COLO668 (cell line): Measurements from ENCODE around the gene CHD3.
A peak's percentile ranks its signal among the peaks of the same experiment; 100 is the strongest.
"Not testable (repeated sequence)": the region's sequence is repeated elsewhere in the genome, so short reads cannot be mapped to it uniquely, and the experiment has no call there.

ENCODE experiments used
- DNase-seq: peaks from one replicate; lab custom pipeline; 2025; ENCODE audit not compliant: unreplicated experiment; lab: John Stamatoyannopoulos, UW

Gene CHD3

GRCh38 chr17:7849751-7850504 is 38.7 kb upstream of the CHD3 start:
- DNase-seq: no peak

- no peak for DNase-seq
Observed at GRCh38 chr17:7850701-7851437, 37.7 kb upstream of the CHD3 start.

GRCh38 chr17:7851438-7852261 is 36.9 kb upstream of the CHD3 start:
- DNase-seq: peak; percentile 93

GRCh38 chr17:7852262-7852670 is 36.3 kb upstream of the CHD3 start:
- DNase-seq: no peak

- DNase-seq: no peak
Observed at GRCh38 chr17:7852919-7853690, 35.5 kb upstream of the CHD3 start.

GRCh38 chr17:7853691-7854038 is 34.9 kb upstream of the CHD3 start:
- no peak for DNase-seq

GRCh38 chr17:7854078-7854777 is 34.4 kb upstream of the CHD3 start:
- no peak for DNase-seq

- DNase-seq: no peak
Observed at GRCh38 chr17:7854851-7855659, 33.5 kb upstream of the CHD3 start, which contains the start of gene TMEM88. TSS of gene TMEM88 (plus strand) at chr17:7855066. CDS start at chr17:7855075, 9 bp downstream.

- DNase-seq: no peak
Observed at GRCh38 chr17:7855660-7856010, 33.0 kb upstream of the CHD3 start.

GRCh38 chr17:7856011-7856810 is 32.4 kb upstream of the CHD3 start:
- DNase-seq: peak; percentile 20

GRCh38 chr17:7856811-7857712 is 31.5 kb upstream of the CHD3 start, which contains the start of gene NAA38:
TSS of gene NAA38 (minus strand) at chr17:7857559. CDS start at chr17:7857463, 96 bp downstream.
- DNase-seq: peak; percentile 91

GRCh38 chr17:7857713-7858521 is 30.7 kb upstream of the CHD3 start, which contains the start of gene CYB5D1:
TSS of gene CYB5D1 (plus strand) at chr17:7858003. CDS start at chr17:7858135, 132 bp downstream.
- peak; percentile 84 for DNase-seq

GRCh38 chr17:7858522-7858810 is 30.1 kb upstream of the CHD3 start:
- DNase-seq: peak; percentile 47

- DNase-seq: no peak
Observed at GRCh38 chr17:7859028-7859427, 29.6 kb upstream of the CHD3 start.

- peak; percentile 11 for DNase-seq
Observed at GRCh38 chr17:7862692-7863437, 25.7 kb upstream of the CHD3 start.

- DNase-seq: not testable (repeated sequence)
Observed at GRCh38 chr17:7864384-7864783, 24.2 kb upstream of the CHD3 start.
